WTC11 (cell line): ENCODE data around the gene RPN1. TPM values are rescaled to one million over a fixed set of nuclear protein-coding genes. Genes with fewer than 3 reads are reported as not detected.

ENCODE experiments used
- ATAC-seq: fragments of 200-7000 bp; cut with Tn5 transposase; 2 replicates; pipeline ENCODE4 v1.10.0; 2021; ENCODE audit warnings: mild to moderate bottlenecking, moderate library complexity
- CTCF ChIA-PET: fragments of 300-600 bp; sonication (Branson Sonifier 250); formaldehyde crosslinking; loops from one replicate; lab custom pipeline; 2021; ENCODE audit warnings: antibody characterized with exemption; lab: Charles Lee
- POLR2A ChIA-PET: fragments of 350-600 bp; sonication (Branson Sonifier 250); formaldehyde crosslinking; loops from one replicate; lab custom pipeline; 2021; ENCODE audit warnings: antibody characterized with exemption; lab: Charles Lee
- DNase-seq: peaks from one replicate; pipeline ENCODE4 v3.0.0; 2021; ENCODE audit warnings: low spot score
- H3K27ac Mint-ChIP-seq: 2 replicates; pipeline ENCODE4 v1.8.0; 2021; ENCODE audit warnings: mixed read lengths
- H3K27me3 Mint-ChIP-seq: 2 replicates; pipeline ENCODE4 v1.8.0; 2021; ENCODE audit warnings: low read depth, mild to moderate bottlenecking, moderate library complexity, mixed read lengths
- H3K36me3 Mint-ChIP-seq: 2 replicates; pipeline ENCODE4 v1.8.0; 2021; ENCODE audit warnings: mixed read lengths
- H3K4me1 Mint-ChIP-seq: 2 replicates; pipeline ENCODE4 v1.8.0; 2022; ENCODE audit warnings: mixed read lengths
- H3K4me3 Mint-ChIP-seq: 2 replicates; pipeline ENCODE4 v1.8.0; 2021; ENCODE audit warnings: mild to moderate bottlenecking, moderate library complexity, mixed read lengths
- H3K9me3 Mint-ChIP-seq: 2 replicates; pipeline ENCODE4 v1.8.0; 2021; ENCODE audit warnings: mixed read lengths
- AR ChIP-seq: fragments of 250-450 bp; sonication (Bioruptor Pico); IDR thresholded peaks from 2 replicates; pipeline ENCODE4 v1.9.0; 2021; ENCODE audit warnings: mild to moderate bottlenecking
- CREM ChIP-seq: sonication (generic); formaldehyde crosslinking; IDR thresholded peaks from 2 replicates; pipeline ENCODE4 v1.8.1; 2022; ENCODE audit warnings: mild to moderate bottlenecking, missing genetic modification reagents, moderate library complexity
- EMX1 ChIP-seq: fragments of 250-450 bp; sonication (Bioruptor Pico); IDR thresholded peaks from 2 replicates; pipeline ENCODE4 v1.8.0; 2021; ENCODE audit warnings: mild to moderate bottlenecking
- FOXP4 ChIP-seq: sonication (generic); formaldehyde crosslinking; IDR thresholded peaks from 2 replicates; pipeline ENCODE4 v1.8.0; 2022; ENCODE audit warnings: mild to moderate bottlenecking, missing genetic modification reagents
- HMGXB4 ChIP-seq: sonication (generic); formaldehyde crosslinking; IDR thresholded peaks from 2 replicates; pipeline ENCODE4 v1.8.1; 2023; ENCODE audit warnings: mild to moderate bottlenecking, moderate library complexity, missing genetic modification reagents
- MLX ChIP-seq: sonication (generic); formaldehyde crosslinking; IDR thresholded peaks from 2 replicates; pipeline ENCODE4 v1.8.1; 2023; ENCODE audit warnings: mild to moderate bottlenecking, missing genetic modification reagents, moderate library complexity
- NFATC4 ChIP-seq: fragments of 250-450 bp; sonication (Bioruptor Pico); IDR thresholded peaks from 2 replicates; pipeline ENCODE4 v1.9.0; 2021; ENCODE audit warnings: mild to moderate bottlenecking
- NFE2L1 ChIP-seq: sonication (generic); formaldehyde crosslinking; IDR thresholded peaks from 2 replicates; pipeline ENCODE4 v1.8.1; 2023; ENCODE audit warnings: missing genetic modification reagents
- NR1H2 ChIP-seq: sonication (generic); formaldehyde crosslinking; IDR thresholded peaks from 2 replicates; pipeline ENCODE4 v1.9.0; 2021; ENCODE audit warnings: mild to moderate bottlenecking, moderate library complexity, missing genetic modification reagents
- STAT6 ChIP-seq: sonication (generic); formaldehyde crosslinking; conservative IDR thresholded peaks from 2 replicates; pipeline ENCODE4 v1.8.1; 2023; ENCODE audit warnings: mild to moderate bottlenecking, low read depth, missing genetic modification reagents, moderate library complexity
- ZNF219 ChIP-seq: sonication (generic); formaldehyde crosslinking; IDR thresholded peaks from 2 replicates; pipeline ENCODE4 v1.8.0; 2023; ENCODE audit warnings: missing genetic modification reagents, mild to moderate bottlenecking, borderline replicate concordance
- ZNF232 ChIP-seq: sonication (generic); formaldehyde crosslinking; IDR thresholded peaks from 2 replicates; pipeline ENCODE4 v1.8.0; 2022; ENCODE audit warnings: mild to moderate bottlenecking, missing genetic modification reagents
- ZNF423 ChIP-seq: fragments of 250-450 bp; sonication (Bioruptor Pico); IDR thresholded peaks from 2 replicates; pipeline ENCODE4 v2.1.2; 2022; ENCODE audit warnings: mild to moderate bottlenecking, moderate library complexity
- total RNA-seq: library from RNA; stranded (reverse); gene quantifications from 3 replicates; pipeline ENCODE4 v1.2.3, GENCODE V29; 2021
- TF ChIP-seq, protein P1 (sequence below): sonication (generic); formaldehyde crosslinking; IDR thresholded peaks from 2 replicates; pipeline ENCODE4 v1.8.1; 2022; ENCODE audit warnings: low read depth, mild to moderate bottlenecking, moderate library complexity, missing genetic modification reagents, borderline replicate concordance
- TF ChIP-seq, protein P2 (sequence below): sonication (generic); formaldehyde crosslinking; IDR thresholded peaks from 2 replicates; pipeline ENCODE4 v1.8.1; 2022; ENCODE audit warnings: missing genetic modification reagents, borderline replicate concordance

The RPN1 gene
- total RNA-seq, 1 experiment from 2014 or later = 160 TPM

GRCh38 chr3:128585189-128585588, 65.4 kb downstream of the RPN1 start:
- H3K27ac Mint-ChIP-seq = no peak overlapping the region
- H3K9me3 Mint-ChIP-seq = peaks cover 10% of the 10 kb centered on the region
- H3K36me3 Mint-ChIP-seq = peaks cover 4% of the 10 kb centered on the region; the same call in 1 of the 2 replicates
- peaks cover 14% of the 10 kb centered on the region for H3K4me1 Mint-ChIP-seq
- TF ChIP-seq ZNF423 (CRISPR knock-in tag) = no peak
- no peak for TF ChIP-seq FOXP4 (CRISPR knock-in tag)
- TF ChIP-seq ZNF219 (CRISPR knock-in tag) = no peak
- TF ChIP-seq ZNF232 = no peak
- TF ChIP-seq NFE2L1 (CRISPR knock-in tag) = no peak
- TF ChIP-seq, protein P1, sequence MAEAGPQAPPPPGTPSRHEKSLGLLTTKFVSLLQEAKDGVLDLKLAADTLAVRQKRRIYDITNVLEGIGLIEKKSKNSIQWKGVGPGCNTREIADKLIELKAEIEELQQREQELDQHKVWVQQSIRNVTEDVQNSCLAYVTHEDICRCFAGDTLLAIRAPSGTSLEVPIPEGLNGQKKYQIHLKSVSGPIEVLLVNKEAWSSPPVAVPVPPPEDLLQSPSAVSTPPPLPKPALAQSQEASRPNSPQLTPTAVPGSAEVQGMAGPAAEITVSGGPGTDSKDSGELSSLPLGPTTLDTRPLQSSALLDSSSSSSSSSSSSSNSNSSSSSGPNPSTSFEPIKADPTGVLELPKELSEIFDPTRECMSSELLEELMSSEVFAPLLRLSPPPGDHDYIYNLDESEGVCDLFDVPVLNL (CRISPR knock-in tag) = no peak
- no peak for TF ChIP-seq EMX1 (CRISPR knock-in tag)
- no peak for TF ChIP-seq HMGXB4 (CRISPR knock-in tag)
- TF ChIP-seq STAT6 (CRISPR knock-in tag) = no peak
- TF ChIP-seq MLX (CRISPR knock-in tag) = no peak
- TF ChIP-seq AR = no peak
- no peak for TF ChIP-seq CREM (CRISPR knock-in tag)
- TF ChIP-seq NFATC4 (CRISPR knock-in tag) = no peak
- TF ChIP-seq, protein P2, sequence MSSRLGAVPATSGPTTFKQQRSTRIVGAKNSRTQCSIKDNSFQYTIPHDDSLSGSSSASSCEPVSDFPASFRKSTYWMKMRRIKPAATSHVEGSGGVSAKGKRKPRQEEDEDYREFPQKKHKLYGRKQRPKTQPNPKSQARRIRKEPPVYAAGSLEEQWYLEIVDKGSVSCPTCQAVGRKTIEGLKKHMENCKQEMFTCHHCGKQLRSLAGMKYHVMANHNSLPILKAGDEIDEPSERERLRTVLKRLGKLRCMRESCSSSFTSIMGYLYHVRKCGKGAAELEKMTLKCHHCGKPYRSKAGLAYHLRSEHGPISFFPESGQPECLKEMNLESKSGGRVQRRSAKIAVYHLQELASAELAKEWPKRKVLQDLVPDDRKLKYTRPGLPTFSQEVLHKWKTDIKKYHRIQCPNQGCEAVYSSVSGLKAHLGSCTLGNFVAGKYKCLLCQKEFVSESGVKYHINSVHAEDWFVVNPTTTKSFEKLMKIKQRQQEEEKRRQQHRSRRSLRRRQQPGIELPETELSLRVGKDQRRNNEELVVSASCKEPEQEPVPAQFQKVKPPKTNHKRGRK (CRISPR knock-in tag) = no peak
- no peak for TF ChIP-seq NR1H2 (CRISPR knock-in tag)
- H3K4me3 Mint-ChIP-seq = no peak overlapping the region
- ChIA-PET CTCF (interaction anchor here (0.7 to 2.3 kb wide), 11 partner anchors 12 to 359 kb away, joined by 3 to 21 read pairs (median 5); no protein-coding TSS in a partner anchor), POLR2A (interaction anchor here (0.8 kb wide), 1 partner anchor 102 kb away, joined by 5 read pairs; no protein-coding TSS in a partner anchor)
- ATAC-seq (no peak), DNase-seq (no peak)
- H3K27me3 Mint-ChIP-seq = peaks cover 8% of the 10 kb centered on the region
